ENCODE data around the gene TEX2. TPM values are rescaled to one million over a fixed set of nuclear protein-coding genes. Genes with fewer than 3 reads are reported as not detected.
"Not testable (repeated sequence)": the region's sequence is repeated elsewhere in the genome, so short reads cannot be mapped to it uniquely, and the experiment has no call there.

The TEX2 gene
- total RNA-seq, 3 donors from 2014 or later = 27.5 to 38.5 (median 30.2) TPM

GRCh38 chr17:64186171-64187092, 76.6 kb downstream of the TEX2 start:
- no peaks in the 10 kb centered on the region for H3K36me3 ChIP-seq (ENCODE audit: low read depth)
- TF ChIP-seq, protein P1, sequence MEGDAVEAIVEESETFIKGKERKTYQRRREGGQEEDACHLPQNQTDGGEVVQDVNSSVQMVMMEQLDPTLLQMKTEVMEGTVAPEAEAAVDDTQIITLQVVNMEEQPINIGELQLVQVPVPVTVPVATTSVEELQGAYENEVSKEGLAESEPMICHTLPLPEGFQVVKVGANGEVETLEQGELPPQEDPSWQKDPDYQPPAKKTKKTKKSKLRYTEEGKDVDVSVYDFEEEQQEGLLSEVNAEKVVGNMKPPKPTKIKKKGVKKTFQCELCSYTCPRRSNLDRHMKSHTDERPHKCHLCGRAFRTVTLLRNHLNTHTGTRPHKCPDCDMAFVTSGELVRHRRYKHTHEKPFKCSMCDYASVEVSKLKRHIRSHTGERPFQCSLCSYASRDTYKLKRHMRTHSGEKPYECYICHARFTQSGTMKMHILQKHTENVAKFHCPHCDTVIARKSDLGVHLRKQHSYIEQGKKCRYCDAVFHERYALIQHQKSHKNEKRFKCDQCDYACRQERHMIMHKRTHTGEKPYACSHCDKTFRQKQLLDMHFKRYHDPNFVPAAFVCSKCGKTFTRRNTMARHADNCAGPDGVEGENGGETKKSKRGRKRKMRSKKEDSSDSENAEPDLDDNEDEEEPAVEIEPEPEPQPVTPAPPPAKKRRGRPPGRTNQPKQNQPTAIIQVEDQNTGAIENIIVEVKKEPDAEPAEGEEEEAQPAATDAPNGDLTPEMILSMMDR (IDR thresholded peaks at IDR 0.05) = no peak
- intact Hi-C loops (cut with DNase I, micrococcal nuclease) = no loop called here
- no peak overlapping the region for H3K4me3 ChIP-seq
- H3K9me3 ChIP-seq = no peaks in the 10 kb centered on the region
- no peak for DNase-seq
- ATAC-seq = no peak
- no peaks in the 10 kb centered on the region for H3K4me1 ChIP-seq (ENCODE audit: low read depth)

DNA sequence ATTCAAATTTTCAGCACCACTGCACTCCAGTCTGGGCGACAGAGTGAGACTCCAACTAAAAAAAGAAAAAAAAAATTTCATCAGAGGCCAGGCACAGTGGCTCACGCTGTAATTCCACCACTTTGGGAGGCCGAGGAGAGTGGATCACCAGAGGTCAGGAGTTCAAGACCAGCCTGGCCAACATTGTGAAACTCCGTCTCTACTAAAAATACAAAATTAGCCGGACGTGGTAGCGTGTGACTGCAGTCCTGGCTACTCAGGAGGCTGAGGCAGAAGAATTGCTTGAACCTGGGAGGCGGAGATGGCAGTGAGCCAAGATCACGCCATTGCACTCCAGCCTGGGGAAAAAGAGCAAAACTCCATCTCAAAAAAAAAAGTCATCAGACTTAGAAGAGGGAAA, 77.5 kb downstream of the TEX2 start:
- intact Hi-C loops (cut with DNase I, micrococcal nuclease); H3K4me1 ChIP-seq (ENCODE audit: low read depth); H3K9me3 ChIP-seq; H3K36me3 ChIP-seq (ENCODE audit: low read depth); H3K4me3 ChIP-seq; ATAC-seq; DNase-seq: not testable (repeated sequence)

DNA sequence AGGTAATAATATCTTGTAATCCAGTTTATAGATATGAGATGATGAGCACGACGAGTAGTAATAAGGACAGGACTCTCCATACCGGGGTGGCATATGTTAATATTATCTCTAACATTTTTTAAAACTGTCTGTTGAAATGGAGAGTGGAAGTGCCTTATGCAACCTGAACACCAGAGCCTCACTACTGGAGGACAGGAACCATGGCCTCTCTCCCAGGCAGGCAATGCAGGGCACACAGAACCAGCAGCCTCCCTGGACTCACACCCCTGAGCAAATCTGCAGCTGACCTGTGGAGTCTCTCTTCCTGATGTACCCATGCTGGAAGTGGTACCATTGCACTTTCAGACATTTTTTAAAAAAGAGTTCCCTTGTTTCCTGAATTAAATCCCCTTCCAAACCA, 78.0 kb downstream of the TEX2 start:
- intact Hi-C loops (cut with DNase I, micrococcal nuclease) = no loop called here
- H3K4me1 ChIP-seq (ENCODE audit: low read depth) = no peaks in the 10 kb centered on the region
- no peaks in the 10 kb centered on the region for H3K9me3 ChIP-seq
- ATAC-seq (no peak), DNase-seq (no peak)
- TF ChIP-seq, protein P1 (IDR thresholded peaks at IDR 0.05) = no peak
- H3K4me3 ChIP-seq = no peak overlapping the region
- H3K36me3 ChIP-seq (ENCODE audit: low read depth) = no peaks in the 10 kb centered on the region

DNA sequence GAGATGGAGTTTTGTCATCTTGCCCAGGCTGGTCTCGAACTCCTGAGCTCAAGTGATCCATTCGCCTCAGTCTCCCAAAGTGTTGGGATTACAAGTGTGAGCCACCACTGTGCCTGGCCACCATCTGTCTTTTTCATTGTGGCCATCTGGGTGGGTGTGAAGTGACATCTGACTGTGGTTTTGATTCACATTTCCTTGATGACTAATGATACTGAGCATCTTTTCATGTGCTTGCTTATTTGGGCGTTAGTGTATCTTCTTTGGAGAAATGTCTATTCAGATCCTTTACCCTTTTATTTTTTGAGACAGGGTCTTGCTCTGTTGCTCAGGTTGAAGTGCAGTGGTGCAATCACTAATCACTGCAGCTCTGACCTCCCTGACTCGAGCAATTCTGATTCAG, 79.2 kb downstream of the TEX2 start:
- DNase-seq (no peak), ATAC-seq (no peak)
- Histone ChIP-seq H3K4me1 (ENCODE audit: low read depth) (no peaks in the 10 kb centered on the region), H3K36me3 (ENCODE audit: low read depth) (no peaks in the 10 kb centered on the region), H3K4me3 (no peak overlapping the region), H3K9me3 (no peaks in the 10 kb centered on the region)
- intact Hi-C loops (cut with DNase I, micrococcal nuclease) = no loop called here
- TF ChIP-seq, protein P1 (IDR thresholded peaks at IDR 0.05) = no peak

GRCh38 chr17:64182325-64183012, 80.6 kb downstream of the TEX2 start:
- Histone ChIP-seq H3K9me3 (no peaks in the 10 kb centered on the region), H3K4me1 (ENCODE audit: low read depth) (no peaks in the 10 kb centered on the region), H3K4me3 (no peak overlapping the region), H3K36me3 (ENCODE audit: low read depth) (no peaks in the 10 kb centered on the region)
- DNase-seq (no peak), ATAC-seq (no peak)
- TF ChIP-seq, protein P1 (IDR thresholded peaks at IDR 0.05) = no peak
- intact Hi-C loops (cut with DNase I, micrococcal nuclease) = no loop called here
